LNCaP clone FGC (cell line): Measurements from ENCODE around the gene NDUFAF3.

Experiments
- DNase-seq: peaks from one replicate; pipeline ENCODE4 v3.0.0-alpha.2; 2011; ENCODE audit warnings: low read depth
- H3K4me3 ChIP-seq: 2 replicates; pipeline ENCODE4 v1.5.1; 2011; ENCODE audit warnings: mild to moderate bottlenecking, low read depth, low read length, control low read depth
- CTCF ChIP-seq: IDR thresholded peaks from 2 replicates; pipeline ENCODE4 v1.5.1; 2012; ENCODE audit warnings: mild to moderate bottlenecking; ENCODE audit not compliant: control insufficient read depth, insufficient read depth; ENCODE audit errors: extremely low read depth

The NDUFAF3 gene, protein sequence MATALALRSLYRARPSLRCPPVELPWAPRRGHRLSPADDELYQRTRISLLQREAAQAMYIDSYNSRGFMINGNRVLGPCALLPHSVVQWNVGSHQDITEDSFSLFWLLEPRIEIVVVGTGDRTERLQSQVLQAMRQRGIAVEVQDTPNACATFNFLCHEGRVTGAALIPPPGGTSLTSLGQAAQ

DNA sequence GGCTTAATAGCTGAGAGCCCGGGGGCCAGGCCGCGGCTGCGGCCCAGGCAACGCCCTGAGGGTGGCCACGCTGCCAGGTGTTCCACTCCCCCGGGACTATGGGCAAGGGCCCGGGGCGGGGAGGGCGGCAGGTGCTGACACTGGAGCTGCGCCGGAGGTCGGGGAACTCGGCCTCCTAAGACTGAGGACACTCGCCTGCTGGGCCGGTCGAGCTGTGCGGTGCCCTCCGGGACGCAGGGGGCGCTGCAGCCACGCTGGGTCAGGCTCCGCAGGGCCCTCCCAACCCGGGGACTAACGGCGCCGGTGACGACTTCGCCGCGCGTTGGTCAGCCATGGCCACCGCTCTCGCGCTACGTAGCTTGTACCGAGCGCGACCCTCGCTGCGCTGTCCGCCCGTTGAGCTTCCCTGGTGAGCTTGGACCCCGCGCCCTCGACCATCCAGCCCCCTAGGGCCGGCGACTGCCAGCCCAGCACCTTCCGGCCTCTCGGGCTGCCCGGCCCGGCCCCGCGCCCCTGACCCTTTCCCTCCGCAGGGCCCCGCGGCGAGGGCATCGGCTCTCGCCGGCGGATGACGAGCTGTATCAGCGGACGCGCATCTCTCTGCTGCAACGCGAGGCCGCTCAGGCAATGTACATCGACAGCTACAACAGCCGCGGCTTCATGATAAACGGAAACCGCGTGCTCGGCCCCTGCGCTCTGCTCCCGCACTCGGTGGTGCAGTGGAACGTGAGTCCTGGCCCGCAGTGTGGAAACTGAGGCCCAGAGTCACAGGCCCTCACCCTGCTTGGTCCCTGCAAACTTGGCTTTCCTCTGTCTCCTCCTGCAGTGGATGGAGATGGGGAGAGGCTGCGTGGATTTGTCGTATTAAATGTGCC lies at the start of gene NDUFAF3:
NDUFAF3 (plus strand) TSS at position 309 of the 875 bp plus-strand sequence; CDS start at position 333, 24 bp downstream.
- TF ChIP-seq CTCF = peak; percentile 99
- peak within 1 kb of the TSS; percentile 92 for H3K4me3 ChIP-seq
- DNase-seq = peak; percentile 85

DNA sequence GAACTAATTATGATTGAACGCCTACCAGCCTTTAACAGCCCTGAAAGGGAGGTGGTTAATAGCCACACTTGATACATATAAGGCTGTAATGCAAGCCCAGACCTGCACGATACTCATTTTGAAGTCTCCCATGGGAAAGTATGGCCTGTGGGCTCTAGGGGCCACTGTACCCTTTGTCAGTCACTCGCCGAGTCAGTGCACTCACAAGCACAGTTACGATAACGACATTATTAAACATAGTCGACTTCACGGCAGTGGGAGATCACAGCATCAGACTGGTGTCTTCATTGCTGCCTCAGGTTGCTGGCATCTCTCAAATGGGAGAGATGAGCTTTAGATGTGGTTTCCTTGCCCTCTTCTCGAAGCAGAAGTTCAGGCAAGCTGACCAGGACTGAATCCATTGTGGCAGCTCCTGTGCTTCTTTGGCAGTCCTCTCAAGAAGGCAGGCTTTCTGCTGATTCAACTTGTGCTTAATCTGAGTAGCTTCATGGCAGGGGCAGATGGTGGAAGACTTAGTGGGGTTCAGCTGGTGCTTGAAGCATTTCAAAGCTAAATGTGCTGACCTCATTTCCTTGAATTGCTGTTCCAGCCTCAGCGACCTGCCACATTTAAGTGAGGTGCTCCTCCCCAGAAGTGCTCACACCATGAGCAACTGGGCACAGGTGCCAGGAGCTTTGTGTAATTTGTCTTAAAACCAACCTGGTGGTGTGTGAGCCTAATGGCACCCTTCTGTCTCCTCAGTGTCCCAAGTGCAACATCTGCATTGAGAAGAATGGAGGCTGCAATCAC lies 47.7 kb upstream of the NDUFAF3 start:
- TF ChIP-seq CTCF = no peak
- H3K4me3 ChIP-seq = no peak overlapping the region
- no peak for DNase-seq

- DNase-seq = no peak
- no peak for TF ChIP-seq CTCF
- H3K4me3 ChIP-seq = no peak overlapping the region
These were observed 42.5 kb upstream of the NDUFAF3 start for GRCh38 chr3:48979451-48979850.

- DNase-seq = no peak
- no peak for TF ChIP-seq CTCF
- no peak overlapping the region for H3K4me3 ChIP-seq
These were observed 41.6 kb upstream of the NDUFAF3 start for GRCh38 chr3:48980295-48980694.

- TF ChIP-seq CTCF = no peak
- no peak for DNase-seq
- no peak overlapping the region for H3K4me3 ChIP-seq
These were observed 39.9 kb upstream of the NDUFAF3 start for GRCh38 chr3:48982016-48982415.

DNA sequence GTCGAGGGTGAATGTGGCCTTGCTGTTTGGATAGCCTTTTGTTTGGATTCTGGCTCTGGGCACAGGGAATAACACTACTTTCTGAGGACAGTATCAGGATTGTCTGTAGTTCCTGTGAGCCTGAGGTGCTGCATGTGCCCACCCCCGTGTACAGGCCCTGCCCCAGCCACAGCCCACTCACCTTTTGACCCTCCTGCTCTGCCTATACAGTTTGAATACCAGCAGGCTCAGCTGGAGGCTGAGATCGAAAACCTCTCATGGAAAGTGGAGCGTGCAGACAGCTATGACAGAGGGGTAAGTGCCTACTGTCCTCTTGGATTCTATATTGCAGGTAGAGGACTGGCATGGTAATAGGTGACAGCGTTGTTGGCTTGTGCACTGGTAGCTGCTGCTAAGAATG lies 39.2 kb upstream of the NDUFAF3 start:
- TF ChIP-seq CTCF = no peak
- no peak overlapping the region for H3K4me3 ChIP-seq
- no peak for DNase-seq
